ENCODE results near the gene ZBTB46.

DNA sequence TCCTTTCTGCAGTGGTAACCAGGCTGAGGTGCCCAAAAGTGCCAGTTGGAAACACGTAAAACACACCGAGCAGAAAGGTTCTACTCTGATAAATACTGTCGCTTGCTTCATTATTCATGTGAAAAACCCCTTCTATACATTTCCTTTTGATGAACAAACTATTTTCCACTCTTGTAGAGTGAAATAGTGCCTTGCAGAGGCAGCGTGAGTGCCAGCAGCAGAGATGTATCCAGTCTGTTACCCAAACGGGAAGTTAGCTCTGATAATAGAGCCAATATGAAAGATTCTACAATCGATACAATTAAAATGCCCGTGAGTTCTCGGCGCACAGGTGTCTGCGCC is 1.5 kb downstream of the ZBTB46 start:
- TF ChIP-seq, protein P1, sequence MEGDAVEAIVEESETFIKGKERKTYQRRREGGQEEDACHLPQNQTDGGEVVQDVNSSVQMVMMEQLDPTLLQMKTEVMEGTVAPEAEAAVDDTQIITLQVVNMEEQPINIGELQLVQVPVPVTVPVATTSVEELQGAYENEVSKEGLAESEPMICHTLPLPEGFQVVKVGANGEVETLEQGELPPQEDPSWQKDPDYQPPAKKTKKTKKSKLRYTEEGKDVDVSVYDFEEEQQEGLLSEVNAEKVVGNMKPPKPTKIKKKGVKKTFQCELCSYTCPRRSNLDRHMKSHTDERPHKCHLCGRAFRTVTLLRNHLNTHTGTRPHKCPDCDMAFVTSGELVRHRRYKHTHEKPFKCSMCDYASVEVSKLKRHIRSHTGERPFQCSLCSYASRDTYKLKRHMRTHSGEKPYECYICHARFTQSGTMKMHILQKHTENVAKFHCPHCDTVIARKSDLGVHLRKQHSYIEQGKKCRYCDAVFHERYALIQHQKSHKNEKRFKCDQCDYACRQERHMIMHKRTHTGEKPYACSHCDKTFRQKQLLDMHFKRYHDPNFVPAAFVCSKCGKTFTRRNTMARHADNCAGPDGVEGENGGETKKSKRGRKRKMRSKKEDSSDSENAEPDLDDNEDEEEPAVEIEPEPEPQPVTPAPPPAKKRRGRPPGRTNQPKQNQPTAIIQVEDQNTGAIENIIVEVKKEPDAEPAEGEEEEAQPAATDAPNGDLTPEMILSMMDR (IDR thresholded peaks at IDR 0.05; ENCODE audit: insufficient read depth, low read length, poor library complexity, severe bottlenecking): no peak
- no peak for TF ChIP-seq EZH2phosphoT487 (conservative IDR thresholded peaks at IDR 0.05; ENCODE audit: low read length)

Data from SU-DHL-6 (cell line).